ENCODE data around the gene CNKSR1.
A peak's percentile ranks its signal among the peaks of the same experiment; 100 is the strongest.

CNKSR1 gene

DNA sequence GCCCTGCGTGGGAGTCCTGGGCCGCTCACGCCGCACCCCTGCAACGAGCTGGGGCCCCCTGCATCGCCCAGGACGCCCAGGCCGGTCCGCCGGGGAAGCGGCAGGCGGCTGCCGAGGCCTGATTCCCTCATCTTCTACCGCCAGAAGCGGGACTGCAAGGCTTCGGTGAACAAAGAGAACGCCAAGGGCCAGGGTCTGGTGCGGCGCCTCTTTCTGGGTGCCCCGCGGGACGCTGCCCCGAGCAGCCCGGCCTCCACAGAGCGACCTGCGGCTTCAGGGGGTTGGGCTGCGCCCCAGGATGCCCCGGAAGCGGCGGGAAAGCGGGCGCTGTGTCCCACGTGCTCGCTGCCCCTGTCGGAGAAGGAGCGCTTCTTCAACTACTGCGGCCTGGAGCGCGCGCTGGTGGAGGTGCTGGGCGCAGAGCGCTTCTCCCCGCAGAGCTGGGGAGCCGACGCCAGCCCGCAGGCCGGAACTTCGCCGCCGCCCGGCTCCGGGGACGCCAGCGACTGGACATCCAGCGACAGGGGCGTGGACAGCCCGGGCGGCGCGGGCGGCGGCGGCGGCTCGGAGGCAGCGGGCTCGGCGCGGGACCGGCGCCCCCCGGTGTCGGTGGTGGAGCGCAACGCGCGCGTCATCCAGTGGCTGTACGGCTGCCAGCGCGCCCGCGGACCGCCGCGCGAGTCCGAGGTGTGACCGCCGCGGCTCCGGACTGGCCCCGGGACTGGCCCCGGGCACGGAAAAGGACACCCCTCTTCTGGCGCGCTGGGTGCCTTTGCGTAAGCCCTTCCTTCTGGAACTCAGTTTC, 15.7 kb upstream of the CNKSR1 start:
- peak; percentile 52 for DNase-seq

DNA sequence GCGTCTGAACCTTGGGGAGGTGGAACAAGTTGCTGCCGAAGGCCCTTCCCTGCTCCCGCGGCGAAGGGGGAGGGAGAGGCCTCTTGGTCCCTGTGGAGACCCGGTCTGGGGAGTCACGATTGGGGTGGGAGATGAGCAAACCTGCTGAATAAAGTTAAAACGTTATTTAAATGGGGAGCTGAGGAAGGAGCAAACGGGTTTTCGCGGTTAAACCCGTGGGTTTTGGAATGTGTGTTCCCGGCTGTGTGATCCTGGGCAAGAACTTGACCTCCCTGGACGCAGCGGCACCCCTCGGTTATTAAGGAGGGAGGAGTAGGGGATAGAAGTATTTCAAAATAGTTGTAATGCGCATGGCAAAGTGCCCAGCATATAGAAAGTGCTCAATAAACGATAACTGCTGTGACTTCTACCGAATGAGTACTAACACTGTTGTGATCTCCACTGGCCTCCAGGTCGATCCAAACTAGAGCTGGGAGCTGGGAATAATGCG, 15.0 kb upstream of the CNKSR1 start:
- no peak for DNase-seq

DNA sequence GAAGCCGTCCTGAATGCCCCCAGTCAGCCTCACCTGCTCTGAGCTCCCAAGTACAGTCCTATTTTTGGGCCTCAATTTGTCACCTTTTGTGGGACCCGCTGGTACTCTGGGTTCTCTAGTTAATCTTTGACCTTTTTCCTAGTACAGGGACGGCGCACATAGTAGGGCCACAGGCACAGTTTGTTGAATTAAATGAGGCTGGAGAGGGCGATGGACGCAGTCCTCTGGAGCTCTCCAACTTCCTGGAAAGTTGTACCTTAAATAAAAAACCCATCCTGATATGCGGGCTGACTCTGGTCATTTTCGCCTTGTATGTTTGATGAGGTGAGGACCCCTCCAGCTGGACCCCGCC, 13.6 kb upstream of the CNKSR1 start:
- DNase-seq = no peak

DNA sequence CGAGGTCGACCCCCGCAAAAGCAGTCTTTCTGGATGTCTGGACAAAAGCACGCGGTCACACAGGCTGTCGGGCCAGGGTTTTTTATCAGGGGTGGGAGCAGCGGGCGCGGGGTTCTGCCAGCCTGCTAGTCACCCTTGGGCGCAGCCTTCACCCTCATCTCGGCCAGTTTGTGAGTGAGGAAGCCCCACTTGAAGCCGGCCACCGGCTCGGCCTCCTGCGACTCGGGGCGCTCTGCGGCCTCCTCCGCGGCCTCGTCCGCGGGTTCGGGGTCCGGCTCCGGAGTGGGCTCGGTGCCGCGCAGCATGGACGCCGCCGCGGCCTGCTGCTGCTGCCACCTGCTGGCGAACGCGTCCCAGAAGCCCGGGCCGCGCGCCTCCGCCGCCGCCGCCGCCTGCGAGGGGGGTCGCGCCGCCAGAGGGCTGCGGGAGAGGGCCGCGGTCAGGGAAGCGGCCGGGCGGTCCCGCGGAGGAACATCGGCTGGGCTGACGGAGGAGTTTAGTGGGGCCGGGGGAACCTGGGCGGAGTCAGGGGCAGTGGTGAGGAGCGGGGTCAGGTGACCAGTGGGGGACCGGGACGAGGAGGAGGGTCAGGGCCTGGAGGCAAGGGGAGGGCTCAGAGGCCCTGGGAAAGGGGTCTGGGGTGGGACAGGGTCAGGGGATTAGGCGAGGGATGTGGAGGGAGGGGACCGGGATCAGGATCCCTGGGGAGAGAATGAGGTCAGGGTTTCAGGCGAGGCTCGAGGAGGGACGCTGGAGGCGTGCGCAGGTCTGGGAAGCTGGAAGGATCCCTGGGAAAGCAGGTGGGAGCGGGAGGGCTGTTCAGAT, 13.0 kb upstream of the CNKSR1 start:
- DNase-seq = peak; percentile 66

DNA sequence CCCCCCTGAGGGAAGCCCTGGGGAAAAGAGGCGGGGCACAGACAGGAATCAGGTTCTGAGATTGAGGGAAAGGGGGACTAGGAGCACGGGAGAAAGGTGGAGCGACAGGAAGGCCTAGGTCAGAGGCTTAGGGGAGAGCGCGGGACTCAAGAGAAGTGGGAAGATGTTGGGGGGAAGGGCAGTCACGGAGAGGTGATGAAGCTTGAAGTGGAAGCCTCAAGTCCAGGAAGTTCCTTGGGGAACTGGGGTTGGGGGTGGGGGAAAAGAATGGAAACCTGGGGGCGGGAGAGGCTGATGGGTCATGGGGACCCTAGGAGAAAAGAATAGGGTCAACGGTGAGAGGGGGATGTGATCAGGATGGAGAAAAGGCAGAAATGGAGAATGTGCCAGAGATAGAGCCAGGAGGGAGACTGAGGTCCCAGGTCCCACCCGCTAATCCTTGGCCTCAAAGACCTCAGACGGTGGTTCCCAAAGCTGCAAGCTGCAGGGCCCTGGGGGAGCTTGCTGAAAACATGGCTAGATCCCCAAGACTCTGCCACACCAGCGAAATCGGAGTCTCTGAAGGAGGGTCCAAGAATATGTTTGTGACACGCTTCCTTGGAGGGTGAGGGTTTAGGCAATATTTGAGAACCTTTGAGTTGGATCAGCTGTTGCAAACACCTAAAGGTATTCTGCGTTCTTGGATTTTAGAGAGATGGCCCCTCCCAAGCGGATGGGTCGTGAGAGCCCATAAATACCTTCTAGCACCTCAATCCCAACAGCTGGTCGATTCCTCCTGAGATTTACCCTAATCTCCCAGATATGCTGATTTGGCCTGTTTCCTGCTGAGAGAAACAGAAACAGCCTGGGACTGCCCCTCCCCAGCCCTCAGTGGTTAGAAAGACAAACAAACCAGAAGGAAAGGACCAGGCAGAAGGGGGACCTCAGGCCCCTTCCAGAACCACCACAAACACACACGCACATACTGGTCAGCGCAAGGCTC, 12.1 kb upstream of the CNKSR1 start:
- no peak for DNase-seq

DNA sequence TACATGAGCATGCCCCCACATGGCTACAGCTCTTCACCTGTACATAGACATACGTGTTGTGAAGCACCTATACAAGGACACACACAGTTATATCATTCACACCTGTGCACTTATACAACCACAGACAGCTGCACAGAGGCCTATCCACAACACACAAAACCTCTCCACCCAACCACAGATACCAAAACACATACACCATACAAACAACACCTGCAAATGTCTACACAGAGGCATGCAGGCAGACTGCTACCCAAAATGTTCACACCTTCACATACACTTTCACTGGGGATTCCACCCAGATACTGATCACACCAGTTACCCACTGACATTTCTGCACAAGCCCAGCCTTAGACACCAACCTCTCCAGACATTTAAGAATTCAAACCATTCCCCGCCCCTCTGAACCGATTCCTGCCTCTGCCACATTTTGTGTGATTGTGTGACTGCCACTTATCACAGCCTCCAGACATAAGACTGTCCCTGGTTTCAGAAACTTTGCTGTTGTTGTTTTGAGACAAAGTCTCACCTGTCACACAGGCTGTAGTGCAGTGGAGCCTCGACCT, 10.5 kb upstream of the CNKSR1 start:
- no peak for DNase-seq

DNA sequence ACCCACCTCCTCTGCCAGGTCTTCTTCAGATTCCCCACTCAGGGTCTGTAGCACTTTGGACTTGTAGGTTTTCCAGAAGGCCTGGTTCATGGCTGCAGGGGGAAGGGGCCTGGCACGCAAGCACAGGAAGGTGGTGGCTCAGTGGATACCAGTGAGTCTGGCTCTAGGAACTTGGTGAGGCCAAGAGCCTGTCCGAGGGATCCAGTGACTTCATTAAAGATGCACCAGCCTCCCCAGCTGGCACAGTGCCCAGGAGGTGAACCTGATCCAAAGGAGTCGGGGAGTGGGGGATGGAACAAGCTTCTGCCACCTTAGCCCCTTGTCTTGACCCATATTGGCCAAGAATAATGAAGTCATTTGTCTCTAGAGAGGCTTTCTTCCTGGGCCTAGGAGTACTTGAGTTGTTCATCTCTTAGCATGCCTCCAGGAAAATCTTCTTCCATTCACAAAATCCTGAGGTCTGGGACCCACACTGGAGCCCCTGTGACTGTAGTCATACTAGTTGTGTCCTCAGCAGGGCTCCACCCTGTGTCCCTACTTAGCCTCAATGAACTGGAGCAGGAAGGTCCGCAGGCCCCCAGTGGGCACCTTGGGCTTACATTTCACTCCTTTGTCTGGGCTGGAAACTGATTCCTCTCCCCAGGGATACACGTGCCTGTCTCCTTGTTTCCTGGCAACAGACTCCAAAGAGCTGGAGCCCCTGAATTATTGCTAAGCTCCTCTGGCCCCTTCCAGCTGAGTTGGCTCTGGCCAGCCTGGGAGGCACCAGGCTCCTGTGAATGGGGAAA, 8.7 kb upstream of the CNKSR1 start, which contains the start of gene C1orf232:
TSS of gene C1orf232 (minus strand) at position 554 of the 788 bp plus-strand sequence. CDS start at position 90, 464 bp downstream.
- DNase-seq = no peak

DNA sequence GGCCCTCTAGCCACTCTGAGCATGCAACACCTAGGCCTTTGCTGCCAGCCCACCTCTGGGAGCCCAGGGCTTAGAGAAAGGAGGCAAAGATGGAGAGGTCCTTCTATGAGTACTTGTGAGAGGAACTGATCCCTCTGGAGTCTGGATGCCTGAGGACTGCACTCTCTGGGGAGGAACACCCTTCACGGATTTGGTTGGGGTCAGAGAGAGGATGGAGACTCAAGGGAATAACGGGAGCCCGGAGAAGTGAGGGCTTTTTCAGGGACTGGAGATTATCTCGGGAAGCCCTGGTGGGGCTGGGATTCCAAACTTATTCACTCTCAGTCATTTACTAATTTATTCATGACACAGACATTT, 8.1 kb upstream of the CNKSR1 start:
- no peak for DNase-seq

DNA sequence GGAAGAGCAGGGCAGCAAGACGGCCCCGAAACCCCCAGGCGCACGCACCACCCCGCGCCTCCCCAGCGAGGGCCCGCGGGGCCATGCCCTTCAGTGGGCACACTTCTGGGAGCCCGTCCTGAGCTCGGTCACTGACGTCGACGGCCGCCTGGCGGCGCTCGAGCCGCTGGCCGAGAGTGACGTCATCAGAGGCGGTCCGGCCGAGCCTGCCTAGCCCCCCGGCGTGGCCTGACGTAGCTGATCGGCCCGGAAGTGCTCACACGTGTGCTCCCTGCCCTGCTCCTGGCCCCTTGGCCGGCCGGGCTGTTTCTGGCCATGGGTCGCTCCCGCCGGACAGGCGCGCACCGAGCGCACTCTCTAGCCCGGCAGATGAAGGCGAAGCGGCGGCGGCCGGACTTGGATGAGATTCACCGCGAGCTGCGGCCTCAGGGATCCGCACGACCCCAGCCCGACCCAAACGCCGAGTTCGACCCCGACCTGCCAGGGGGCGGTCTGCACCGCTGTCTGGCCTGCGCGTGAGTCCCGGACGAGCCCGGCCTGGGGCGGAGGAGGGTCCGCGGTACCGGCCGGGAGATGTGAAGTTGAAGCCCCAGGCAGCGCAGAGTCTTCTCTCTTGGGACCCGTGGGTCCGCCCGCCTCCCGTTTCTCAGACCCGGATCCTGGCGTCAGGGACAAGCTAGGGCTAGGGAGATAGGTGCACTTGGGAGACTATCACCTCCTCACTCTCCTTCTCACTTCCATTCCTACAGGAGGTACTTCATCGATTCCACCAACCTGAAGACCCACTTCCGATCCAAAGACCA, 7.4 kb upstream of the CNKSR1 start, which contains the start of gene ZNF593:
TSS of gene ZNF593 (plus strand) at position 240 of the 803 bp plus-strand sequence. CDS start at position 316, 76 bp downstream.
- DNase-seq = peak; percentile 87

DNA sequence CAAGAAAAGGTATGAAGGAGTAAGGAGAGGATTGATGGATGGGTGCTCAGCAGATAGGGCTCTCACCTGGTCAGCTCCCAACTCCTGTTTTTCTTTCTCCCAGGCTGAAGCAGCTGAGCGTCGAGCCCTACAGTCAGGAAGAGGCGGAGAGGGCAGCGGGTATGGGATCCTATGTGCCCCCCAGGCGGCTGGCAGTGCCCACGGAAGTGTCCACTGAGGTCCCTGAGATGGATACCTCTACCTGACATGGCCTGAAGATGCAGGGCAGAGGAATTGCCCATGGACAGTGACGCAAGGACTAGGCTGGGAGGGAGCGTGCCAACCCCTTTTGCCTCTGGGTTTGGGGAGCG, 6.8 kb upstream of the CNKSR1 start:
- no peak for DNase-seq

DNA sequence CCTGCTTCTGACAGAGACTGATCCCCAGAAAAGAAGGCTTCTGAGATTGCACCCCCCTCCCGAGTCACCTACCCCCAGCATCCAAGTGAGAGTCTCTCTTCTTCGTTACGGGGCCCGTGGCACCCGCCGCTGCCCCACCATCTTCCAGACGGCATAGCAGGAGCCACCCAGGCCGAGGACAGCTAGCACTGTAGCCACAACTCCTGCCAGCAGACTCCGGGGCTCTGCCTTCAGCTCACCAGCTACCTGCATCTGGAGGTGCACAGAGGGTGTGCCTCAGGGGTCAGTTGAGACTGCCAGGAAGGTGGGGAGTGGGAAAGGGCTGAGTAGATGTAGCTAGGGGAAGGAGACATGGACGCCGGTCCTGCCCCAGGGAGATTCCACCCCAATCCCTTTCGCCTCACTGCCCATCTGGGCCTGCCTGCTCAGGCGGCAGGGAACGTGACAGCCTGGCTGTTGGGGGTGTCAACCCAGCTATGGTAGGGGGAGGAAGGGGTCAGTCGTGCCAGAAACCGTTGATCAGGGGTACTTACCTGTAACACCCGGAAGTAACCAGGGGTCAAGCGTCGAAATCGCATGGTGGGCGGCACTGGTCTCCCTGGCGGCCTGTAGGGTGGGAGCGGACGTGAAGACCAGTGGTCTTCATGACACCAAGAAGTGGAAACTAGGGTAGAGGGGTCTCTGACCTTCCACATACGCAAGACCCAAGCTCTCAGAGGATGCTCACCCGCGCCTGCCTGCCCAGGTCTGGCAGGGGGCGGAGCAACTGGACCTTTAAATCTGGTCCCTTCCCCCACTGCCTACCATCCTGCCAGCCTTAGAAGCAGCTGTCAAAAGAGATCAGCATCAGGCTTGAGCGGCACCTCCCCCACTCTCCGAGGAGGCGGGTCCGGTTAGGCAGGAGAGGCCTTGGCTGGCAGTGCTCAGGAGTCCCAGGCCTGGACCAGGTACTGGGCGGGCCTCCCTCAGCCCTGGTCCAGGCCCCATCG, 5.9 kb upstream of the CNKSR1 start, which contains the start of gene ZNF593OS:
TSS of gene ZNF593OS (minus strand) at position 749 of the 989 bp plus-strand sequence. CDS start at position 578, 171 bp downstream.
- no peak for DNase-seq

DNA sequence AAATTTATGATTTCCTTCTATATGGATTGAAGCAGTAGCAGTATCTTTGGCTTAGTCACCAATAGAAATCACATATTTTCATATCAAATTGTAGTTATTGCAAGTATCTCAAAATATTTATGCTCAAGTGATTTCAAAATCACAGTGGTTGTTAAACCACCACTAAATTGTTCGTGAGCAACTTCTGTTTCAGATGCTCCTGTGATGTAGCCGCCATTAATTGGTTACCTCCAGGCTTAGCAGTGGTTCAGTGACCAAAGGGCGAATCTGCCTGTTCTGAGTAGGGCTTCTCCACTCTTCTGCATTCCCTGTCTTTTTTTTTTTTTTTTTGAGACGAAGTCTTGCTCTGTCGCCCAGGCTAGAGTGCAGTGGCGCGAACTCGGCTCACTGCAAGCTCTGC, 1.9 kb upstream of the CNKSR1 start:
- DNase-seq = no peak

DNA sequence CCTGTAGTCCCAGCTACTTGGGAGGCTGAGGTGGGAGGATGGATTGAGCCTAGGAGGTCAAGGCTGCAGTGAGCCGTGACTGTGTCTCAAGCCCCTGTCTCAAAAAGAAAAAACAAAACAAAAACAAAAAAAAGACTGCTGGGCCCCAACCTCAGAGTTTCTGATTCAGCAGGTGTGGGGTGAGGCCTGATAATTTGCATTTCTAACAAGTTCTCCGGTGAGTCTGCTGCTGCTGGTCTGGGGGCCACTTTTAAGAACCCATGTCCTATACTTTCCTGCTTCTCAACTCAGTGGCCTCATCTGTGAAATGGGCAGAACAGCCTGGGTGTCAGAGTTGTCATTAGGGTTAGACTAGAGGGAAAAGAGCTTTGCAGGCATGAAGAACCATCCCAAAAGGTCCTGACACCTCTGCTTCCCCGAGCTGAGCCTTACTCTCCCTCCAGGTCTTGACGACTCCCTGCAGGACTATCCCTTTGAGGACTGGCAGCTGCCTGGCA, 2.8 kb downstream of the CNKSR1 start:
- DNase-seq = no peak

DNA sequence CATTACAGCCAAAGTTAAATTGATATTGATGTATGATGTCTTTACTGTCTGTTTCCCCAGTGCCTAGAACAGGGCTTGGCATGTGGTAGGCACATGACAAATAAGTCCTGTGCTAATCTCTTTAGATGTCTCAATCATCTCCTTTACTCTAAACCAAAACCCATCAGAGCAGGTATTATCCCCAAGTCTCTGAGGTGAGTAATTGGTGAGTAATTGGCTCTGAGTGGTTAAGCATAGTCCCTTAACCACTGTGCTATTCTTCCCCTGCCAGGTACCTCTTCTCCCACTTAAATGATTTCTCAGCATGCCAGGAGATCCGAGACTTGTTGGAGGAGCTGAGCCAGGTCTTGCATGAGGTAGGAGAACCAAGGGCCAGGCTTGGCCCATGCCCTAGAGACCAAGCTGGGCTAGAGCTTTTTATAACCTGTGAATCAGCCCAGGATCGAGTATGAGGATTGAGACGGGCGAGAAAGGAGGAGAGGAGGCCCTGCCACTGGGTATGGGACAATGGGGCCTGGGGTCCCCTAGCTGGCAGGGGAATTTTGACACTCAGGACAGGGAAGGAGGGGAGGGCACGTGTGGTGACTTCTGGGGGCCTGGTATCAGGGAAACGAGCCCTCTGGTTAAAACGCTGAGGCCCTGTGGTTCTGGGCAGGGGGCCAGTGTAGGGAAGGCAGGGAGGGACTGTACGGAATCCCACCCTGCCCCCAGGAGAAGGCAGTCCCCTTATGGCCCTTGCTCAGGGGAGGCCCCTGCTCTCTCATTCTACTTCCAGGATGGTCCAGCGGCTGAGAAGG, 4.5 kb downstream of the CNKSR1 start:
- no peak for DNase-seq

DNA sequence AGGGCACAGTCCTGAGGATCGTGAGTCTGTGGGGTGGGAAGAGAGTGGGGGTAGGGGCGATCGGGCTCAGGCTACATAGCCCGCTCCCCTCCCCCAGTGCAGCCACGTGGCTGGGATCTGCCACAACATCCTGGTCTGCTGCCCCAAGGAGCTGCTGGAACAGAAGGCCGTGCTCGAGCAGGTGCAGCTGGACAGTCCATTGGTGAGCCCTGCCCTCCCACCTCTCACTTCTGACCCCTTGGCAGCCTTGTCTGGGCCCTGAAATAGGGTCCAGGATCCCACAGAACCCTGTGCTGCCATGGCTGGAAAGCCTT, 5.0 kb downstream of the CNKSR1 start:
- DNase-seq = no peak

DNA sequence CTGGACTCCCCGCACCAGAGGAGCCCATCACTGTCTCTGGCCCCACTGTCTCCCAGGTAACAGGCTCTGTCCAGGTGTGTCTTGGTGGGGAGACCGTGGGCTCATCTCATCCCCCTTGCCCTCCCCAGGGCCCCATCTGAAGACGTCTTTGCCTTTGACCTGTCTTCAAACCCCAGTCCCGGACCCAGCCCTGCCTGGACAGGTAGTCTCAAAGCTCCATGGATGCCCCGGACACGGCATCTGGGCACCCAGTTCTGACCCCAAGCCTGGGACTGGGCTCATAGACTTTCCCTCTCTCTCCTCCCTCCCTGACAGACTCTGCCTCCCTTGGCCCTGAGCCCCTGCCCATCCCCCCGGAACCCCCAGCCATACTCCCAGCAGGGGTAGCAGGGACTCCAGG, 6.8 kb downstream of the CNKSR1 start:
- no peak for DNase-seq

DNA sequence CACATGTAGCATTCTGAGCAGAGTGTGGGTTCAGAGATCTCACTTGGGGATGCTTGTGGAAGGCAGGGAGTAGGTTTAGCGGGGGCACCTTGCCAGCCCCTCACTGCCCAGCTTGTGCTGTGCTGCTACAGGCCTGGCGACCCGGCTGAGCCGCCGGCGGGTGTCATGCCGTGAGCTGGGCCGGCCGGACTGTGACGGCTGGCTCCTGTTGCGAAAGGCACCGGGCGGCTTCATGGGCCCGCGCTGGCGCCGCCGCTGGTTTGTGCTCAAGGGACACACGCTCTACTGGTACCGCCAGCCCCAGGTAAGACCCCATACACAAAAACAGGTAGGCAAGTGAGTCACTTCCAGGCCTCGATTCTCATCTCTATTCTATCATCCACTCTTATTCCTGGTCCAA, 7.6 kb downstream of the CNKSR1 start:
- DNase-seq = no peak

DNA sequence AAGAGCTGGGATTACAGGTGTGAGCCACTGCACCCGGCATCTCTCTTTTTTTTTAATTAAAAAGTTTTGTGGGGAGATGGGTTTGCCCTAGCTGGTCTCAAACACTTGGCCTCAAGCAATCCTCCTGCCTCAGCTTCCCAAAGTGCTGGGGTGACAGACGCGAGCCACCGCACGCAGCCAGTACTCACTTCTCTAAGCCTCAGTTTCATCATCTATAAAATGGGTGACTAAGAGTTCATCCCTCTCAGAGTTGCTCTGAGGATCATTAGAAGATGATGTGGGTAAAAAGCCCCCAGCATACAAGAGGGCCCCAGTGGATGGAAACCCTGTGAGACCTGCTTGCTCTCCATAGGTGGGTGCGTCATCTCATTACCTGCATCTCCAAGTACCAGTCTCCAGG, 10.6 kb downstream of the CNKSR1 start:
- no peak for DNase-seq
